Mesothelial cell of epicardium (in vitro differentiated cells): ENCODE results near the gene AP4M1. TPM values are rescaled to one million over a fixed set of nuclear protein-coding genes. Genes with fewer than 3 reads are reported as not detected.

Source experiments
- DNase-seq, 2 experiments: peaks; one replicate each; pipeline ENCODE4 v3.0.0; 2021; ENCODE audit warnings: low spot score in 2 of 2; ENCODE audit not compliant: unreplicated experiment in 2 of 2
- H3K27ac Mint-ChIP-seq: 2 replicates; pipeline ENCODE4 v1.8.0; 2021; ENCODE audit warnings: mixed read lengths
- H3K27me3 Mint-ChIP-seq: 2 replicates; pipeline ENCODE4 v1.8.0; 2021; ENCODE audit warnings: low read depth, mixed read lengths
- H3K36me3 Mint-ChIP-seq: 2 replicates; pipeline ENCODE4 v1.8.0; 2021; ENCODE audit warnings: mixed read lengths
- H3K4me1 Mint-ChIP-seq: 2 replicates; pipeline ENCODE4 v1.8.0; 2021; ENCODE audit warnings: mixed read lengths
- H3K4me3 Mint-ChIP-seq: 2 replicates; pipeline ENCODE4 v1.8.0; 2021; ENCODE audit warnings: mild to moderate bottlenecking, moderate library complexity, mixed read lengths
- H3K9me3 Mint-ChIP-seq: 2 replicates; pipeline ENCODE4 v1.8.0; 2021; ENCODE audit warnings: mixed read lengths
- CTCF ChIP-seq: fragments of 200-600 bp; sonication (generic); IDR thresholded peaks from one replicate; pipeline ENCODE4 v1.5.0; 2021; ENCODE audit warnings: antibody characterized with exemption; ENCODE audit not compliant: unreplicated experiment
- total RNA-seq: library from RNA; stranded (reverse); gene quantifications from 3 replicates; pipeline ENCODE4 v1.2.1, GENCODE V29; 2021

The AP4M1 gene
- total RNA-seq, 1 donor from 2014 or later, result 25.6 TPM

DNA sequence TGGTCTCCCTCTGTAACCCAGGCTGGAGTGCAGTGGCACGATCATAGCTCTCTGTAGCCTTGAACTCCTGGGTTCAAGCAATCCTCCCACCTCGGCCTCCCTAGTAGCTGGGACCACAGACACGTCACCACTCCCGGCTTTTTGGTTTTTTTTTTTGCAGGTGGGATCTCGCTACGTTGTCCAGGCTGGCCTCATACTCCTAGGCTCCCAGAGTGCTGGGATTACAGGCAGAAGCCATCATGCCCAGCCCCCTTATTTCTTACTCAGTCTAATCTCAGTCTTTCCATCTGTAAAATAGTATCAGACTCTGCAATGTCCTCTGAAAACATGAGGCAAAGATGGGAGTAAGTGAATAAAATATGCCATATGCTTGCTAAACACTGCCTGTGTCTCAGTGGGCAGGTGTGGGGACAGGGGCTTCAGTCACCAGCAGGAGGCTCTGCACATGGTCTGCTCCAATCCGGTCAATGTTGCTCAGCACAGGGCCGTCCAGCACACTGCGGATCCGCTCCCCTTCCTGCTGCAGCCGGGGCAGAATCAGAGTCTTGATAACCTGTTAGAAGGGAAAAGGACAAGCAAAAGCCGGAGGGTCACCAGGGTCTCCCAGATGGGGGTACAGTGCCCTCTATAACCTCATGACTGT, 8.2 kb downstream of the AP4M1 start:
- Mint-ChIP-seq H3K4me3 (no peak overlapping the region), H3K27ac (no peak overlapping the region), H3K9me3 (no peaks in the 10 kb centered on the region), H3K36me3 (peaks cover 22% of the 10 kb centered on the region), H3K27me3 (no peaks in the 10 kb centered on the region), H3K4me1 (no peaks in the 10 kb centered on the region)
- DNase-seq, result no peak
- no peak for TF ChIP-seq CTCF

DNA sequence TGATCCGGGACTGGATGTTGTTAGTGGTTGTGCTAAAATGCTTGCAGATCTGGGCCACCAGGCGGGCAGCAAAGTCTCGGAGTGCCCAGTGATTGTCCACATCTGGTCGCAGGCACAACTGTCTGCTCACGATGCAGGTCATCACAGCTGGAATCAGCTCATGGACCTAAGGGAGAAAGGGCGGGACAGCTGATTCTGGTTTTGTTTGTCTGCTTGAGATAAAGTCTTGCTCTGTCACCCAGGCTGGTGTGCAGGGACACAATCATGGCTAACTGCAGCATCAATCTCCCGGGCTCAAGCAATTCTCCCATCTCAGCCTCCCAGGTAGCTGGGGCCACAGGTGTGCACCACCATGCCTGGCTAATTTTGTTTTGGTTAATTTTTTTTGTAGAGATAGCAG, 9.7 kb downstream of the AP4M1 start:
- H3K36me3 Mint-ChIP-seq, result peaks cover 25% of the 10 kb centered on the region
- DNase-seq, result no peak
- H3K27ac Mint-ChIP-seq, result no peak overlapping the region
- H3K4me1 Mint-ChIP-seq, result no peaks in the 10 kb centered on the region
- H3K27me3 Mint-ChIP-seq, result no peaks in the 10 kb centered on the region
- no peak overlapping the region for H3K4me3 Mint-ChIP-seq
- H3K9me3 Mint-ChIP-seq, result no peaks in the 10 kb centered on the region
- no peak for TF ChIP-seq CTCF

- Mint-ChIP-seq H3K4me1 (no peaks in the 10 kb centered on the region), H3K9me3 (no peaks in the 10 kb centered on the region), H3K36me3 (peaks cover 29% of the 10 kb centered on the region), H3K27me3 (no peaks in the 10 kb centered on the region), H3K4me3 (no peak overlapping the region), H3K27ac (no peak overlapping the region)
- no peak for DNase-seq
- TF ChIP-seq CTCF, result no peak
Observed at GRCh38 chr7:100111914-100112313, 10.5 kb downstream of the AP4M1 start.

- H3K27ac Mint-ChIP-seq, result no peak overlapping the region
- DNase-seq, result no peak
- H3K9me3 Mint-ChIP-seq, result no peaks in the 10 kb centered on the region
- no peak for TF ChIP-seq CTCF
- H3K36me3 Mint-ChIP-seq, result peaks cover 19% of the 10 kb centered on the region
- no peak overlapping the region for H3K4me3 Mint-ChIP-seq
- peaks cover 9% of the 10 kb centered on the region for H3K4me1 Mint-ChIP-seq
- H3K27me3 Mint-ChIP-seq, result no peaks in the 10 kb centered on the region
Observed at GRCh38 chr7:100115026-100115425, 13.6 kb downstream of the AP4M1 start.

DNA sequence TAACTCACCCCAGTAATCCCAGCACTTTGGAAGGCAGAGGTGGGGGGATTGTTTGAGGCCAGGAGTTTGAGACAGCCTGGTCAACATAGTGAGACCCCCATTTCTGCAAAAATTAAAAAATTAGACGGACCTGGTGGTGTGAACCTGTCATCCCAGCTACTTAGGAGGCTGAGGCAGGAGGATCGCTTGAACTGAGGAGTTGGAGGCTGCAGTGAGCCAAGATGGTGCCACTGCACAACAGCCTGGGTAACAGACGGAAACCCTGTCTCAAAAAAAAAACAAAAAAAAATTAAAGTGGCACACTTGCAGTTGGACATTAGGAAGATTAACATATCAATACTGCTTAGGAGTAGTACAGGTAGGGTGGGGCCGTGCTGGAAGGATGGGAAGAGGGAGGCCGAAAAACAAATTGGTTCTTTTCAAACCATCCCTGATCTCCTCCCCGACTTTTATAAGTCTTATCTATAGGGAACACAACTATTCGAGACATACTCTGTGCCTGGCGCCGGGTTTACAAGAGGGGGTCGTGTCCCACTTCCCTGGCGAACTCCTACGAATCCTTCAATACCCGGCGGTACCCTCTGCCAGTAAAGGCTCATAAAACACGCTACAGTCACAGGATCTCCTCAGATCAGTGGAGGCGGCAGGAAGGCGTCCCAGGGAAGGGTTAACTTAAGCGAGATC, 17.1 kb downstream of the AP4M1 start:
- H3K4me3 Mint-ChIP-seq, result peak overlapping the region; percentile 94
- DNase-seq, result no peak
- peaks cover 11% of the 10 kb centered on the region for H3K36me3 Mint-ChIP-seq
- H3K4me1 Mint-ChIP-seq, result peaks cover 17% of the 10 kb centered on the region
- H3K9me3 Mint-ChIP-seq, result no peaks in the 10 kb centered on the region
- no peaks in the 10 kb centered on the region for H3K27me3 Mint-ChIP-seq
- H3K27ac Mint-ChIP-seq, result peak overlapping the region; percentile 99
- TF ChIP-seq CTCF, result no peak
